ENCODE results near the gene PMFBP1.

- TF ChIP-seq, protein P1, sequence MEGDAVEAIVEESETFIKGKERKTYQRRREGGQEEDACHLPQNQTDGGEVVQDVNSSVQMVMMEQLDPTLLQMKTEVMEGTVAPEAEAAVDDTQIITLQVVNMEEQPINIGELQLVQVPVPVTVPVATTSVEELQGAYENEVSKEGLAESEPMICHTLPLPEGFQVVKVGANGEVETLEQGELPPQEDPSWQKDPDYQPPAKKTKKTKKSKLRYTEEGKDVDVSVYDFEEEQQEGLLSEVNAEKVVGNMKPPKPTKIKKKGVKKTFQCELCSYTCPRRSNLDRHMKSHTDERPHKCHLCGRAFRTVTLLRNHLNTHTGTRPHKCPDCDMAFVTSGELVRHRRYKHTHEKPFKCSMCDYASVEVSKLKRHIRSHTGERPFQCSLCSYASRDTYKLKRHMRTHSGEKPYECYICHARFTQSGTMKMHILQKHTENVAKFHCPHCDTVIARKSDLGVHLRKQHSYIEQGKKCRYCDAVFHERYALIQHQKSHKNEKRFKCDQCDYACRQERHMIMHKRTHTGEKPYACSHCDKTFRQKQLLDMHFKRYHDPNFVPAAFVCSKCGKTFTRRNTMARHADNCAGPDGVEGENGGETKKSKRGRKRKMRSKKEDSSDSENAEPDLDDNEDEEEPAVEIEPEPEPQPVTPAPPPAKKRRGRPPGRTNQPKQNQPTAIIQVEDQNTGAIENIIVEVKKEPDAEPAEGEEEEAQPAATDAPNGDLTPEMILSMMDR (conservative IDR thresholded peaks at IDR 0.05; ENCODE audit: low read length), result no peak
- no peak for TF ChIP-seq EZH2phosphoT487 (IDR thresholded peaks at IDR 0.05; ENCODE audit: borderline replicate concordance, low read depth, low read length)
These were observed 11.0 kb upstream of the PMFBP1 start for GRCh38 chr16:72182976-72183375.

Data from OCI-LY7 (cell line).